Activated CD8-positive, alpha-beta memory T cell treated with anti-CD3 and anti-CD28 coated beads, Interleukin-2, amount 50 U/mL, for 24 hours (primary cell): Measurements from ENCODE around the gene SUGT1.
"Not testable (repeated sequence)": the region's sequence is repeated elsewhere in the genome, so short reads cannot be mapped to it uniquely, and the experiment has no call there.

ENCODE experiments used
- DNase-seq: peaks from one replicate; pipeline ENCODE4 v3.0.0-alpha.2; 2020; ENCODE audit errors: extremely low read depth

Gene SUGT1

DNA sequence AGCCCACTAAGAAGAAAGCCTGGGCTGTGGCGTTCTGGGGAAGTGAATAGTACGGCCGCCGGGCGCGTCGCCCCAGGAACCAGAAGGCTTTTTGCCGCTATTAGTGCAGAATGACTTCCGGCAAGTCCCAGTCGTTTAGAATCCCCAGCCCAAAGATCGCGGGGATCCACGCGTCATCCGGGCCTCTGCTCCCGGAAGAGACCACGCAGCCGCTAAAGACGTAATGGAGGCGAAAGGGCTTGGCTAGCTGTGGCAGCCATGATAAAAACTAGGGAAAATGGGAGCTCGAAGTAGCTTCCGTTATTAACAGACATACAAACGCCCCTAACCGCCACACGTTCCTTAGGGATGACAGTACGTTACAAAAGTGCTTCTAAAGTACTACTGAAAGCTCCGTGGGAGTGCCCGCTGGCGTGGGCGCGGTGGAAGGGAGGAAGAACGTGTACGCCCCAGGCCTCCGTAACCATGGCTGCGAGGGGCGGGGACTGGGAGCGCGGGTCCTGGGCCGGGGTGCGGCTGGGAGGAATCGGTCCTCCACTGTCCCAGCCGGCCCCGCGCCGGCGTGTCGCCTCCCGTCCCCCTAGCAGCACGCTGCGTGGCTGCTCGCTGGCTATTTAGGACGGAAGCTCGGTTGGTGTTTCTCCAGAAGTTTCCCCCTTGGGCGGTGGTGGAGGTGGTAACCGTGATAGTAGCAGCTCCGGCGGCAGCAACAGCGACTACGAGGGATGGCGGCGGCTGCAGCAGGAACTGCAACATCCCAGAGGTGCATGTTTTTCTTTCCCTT is at the start of gene SUGT1:
SUGT1 (plus strand) TSS at position 641 of the 784 bp plus-strand sequence; CDS start at position 726, 85 bp downstream.
- peak; percentile 86 for DNase-seq

DNA sequence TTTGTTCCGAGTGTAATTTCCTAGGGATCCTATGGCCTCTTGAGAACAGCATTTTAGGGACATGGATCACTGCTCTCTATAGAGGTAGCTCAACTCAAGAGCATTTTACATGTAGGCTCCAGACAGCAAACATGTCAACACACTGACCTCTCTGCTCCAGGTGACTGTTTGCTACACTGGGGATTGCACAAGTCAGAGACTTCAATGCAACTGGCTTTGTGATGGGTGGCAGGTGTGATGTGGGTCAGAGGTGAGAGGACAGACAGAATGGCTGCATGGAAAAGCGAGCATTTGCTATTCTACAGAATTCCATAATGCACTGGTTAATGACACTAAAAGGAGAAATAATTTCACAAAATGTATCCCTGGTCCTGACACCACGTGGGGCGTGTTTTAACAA is 49.3 kb upstream of the SUGT1 start:
- not testable (repeated sequence) for DNase-seq

DNA sequence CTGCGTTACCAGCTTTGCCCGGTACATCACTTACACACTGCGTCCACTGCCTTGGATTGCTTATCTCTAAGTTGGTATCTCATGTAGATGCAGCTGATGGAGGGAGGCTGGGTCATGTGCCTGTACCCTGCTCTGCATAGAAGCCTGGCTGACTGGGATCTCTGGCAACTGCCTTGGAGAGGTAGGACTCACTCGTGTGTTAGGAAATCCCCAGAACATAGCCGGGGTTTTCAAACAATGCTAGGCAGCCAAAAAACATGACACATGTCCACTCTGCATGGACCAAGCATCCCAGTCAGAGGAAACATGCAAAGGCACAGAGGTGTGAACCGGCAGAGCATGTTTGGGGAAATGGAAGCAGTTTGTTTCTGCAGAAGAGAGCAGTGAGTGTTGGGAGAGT is 46.5 kb upstream of the SUGT1 start:
- DNase-seq, result not testable (repeated sequence)

DNA sequence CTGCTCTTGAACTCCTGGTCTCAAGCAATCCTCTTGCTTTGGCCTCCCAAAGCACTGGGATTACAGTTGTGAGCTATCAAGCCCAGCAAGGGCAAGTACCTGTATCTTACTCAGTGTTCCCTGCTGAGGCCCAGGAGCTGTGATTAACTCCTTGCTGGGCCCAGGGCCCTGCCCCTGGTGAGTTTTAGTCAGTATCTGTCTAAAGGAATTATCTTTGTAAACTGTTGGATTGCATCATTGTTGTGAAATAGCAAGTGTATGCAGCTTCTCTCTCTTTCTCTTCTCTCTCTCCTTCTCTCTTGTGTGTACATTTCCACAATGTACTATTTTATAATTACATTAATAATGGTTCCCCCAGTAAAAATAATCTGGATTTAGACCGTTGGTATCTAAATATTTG is 45.8 kb upstream of the SUGT1 start:
- DNase-seq, result not testable (repeated sequence)

DNA sequence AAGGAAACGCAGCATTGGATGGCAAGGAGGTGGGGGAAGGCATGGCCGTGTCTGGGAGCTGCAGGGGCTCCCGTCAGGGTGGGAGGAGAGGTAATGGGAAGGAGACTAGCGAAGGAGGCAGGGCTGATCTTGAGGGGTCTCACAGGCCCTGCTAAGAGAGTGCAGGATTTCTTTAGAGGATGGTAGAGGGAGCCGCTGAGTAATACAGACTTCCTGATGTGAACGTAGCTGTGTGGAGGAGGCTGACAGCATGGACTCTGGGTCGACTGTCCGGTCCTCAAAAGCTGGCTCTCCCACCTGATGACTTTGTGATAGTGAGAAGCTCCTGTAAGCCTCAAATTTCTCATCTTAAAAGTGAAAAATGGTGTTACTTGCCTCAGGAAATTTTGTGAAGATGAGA is 44.5 kb upstream of the SUGT1 start:
- DNase-seq, result not testable (repeated sequence)

DNA sequence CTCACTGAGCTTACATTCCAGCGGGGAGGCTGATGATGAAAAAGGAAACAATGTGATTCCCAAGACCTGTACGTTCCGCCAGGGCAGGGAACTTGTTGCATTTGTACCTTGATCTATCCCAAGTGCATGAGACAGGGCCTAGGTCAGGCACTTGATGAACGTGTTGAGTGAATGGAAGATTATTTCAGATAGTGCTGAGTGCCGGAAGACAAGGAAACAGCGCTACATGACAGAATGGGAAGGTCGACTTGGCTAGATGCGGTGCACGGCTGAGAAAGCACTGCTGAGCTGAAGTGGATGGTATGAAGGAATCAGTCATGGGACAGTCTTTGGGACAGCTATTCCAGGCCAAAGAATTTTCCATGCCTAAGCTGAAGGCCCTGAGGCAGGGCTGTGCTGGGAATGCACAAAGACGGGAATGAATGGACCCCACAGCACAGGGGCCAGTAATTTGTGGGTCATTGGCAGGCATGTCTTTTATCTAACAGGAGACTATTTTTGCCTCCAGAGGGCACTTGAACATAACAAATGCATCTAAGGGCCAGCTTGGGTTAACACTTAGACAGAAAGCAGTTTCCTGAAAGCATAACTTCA is 43.5 kb upstream of the SUGT1 start:
- not testable (repeated sequence) for DNase-seq

DNA sequence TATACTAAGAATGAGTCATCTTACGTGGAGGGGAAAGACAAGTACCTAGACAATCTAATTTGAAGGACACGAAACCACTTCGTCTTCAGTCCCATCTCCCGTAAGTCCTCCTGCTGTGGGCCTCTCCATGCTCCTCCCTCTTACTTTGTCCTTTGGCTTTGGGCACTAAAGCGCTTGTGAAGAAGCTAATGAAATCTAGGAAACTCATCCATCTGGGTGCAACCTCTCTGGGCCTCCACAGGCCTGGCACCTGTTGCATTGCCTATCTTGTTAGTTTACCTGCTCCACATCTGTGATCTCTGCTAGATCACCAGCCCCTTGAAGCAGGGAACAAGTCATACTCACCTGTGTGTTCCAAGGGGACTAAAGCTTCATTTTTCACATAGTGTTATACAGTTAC is 42.5 kb upstream of the SUGT1 start:
- DNase-seq, result not testable (repeated sequence)

DNA sequence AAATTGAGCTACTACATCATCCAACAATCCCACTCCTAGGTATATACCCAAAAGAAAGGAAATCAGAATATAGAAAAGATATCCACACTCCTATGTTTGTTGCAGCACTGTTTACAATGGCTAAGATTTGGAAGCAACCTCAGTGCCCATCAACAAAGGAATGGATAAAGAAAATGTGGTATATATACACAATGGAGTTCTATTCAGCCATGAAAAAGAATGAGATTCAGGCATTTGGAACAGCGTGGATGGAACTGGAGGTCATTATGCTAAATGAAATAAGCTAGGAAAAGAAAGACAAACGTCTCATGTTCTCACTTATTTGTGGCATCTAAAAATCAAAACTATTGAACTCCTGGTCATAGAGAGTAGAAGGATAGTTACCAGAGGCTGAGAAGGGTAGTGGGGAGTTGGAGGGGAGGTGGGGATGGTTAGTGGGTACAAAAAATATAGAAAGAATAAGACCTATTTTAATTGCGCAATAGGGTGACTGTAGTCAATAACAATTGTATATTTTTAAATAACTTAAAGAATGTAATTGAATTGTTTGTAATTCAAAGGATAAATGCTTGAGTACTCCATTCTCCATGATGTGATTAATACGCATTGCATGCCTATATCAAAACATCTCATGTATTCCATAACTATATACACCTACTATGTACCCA is 37.4 kb upstream of the SUGT1 start:
- DNase-seq, result no peak

DNA sequence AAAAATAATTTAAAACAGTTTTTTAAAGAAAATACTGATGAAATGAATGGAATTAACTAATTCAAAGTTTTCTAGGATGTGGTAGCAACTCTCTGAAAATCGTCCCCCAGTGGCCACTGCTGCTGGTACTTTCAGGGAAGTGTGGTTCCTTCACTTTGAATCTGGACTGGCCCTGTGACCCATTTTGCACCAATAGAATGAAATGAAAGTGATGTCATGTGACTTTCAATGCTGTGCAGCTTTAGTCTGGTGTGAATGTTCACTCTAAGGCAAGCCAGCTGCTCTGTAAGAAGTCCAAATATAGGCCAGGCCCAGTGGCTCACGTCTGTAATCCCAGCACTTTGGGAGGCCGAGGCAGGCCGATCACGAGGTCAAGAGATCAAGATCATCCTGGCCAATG is 36.8 kb upstream of the SUGT1 start:
- DNase-seq, result no peak

DNA sequence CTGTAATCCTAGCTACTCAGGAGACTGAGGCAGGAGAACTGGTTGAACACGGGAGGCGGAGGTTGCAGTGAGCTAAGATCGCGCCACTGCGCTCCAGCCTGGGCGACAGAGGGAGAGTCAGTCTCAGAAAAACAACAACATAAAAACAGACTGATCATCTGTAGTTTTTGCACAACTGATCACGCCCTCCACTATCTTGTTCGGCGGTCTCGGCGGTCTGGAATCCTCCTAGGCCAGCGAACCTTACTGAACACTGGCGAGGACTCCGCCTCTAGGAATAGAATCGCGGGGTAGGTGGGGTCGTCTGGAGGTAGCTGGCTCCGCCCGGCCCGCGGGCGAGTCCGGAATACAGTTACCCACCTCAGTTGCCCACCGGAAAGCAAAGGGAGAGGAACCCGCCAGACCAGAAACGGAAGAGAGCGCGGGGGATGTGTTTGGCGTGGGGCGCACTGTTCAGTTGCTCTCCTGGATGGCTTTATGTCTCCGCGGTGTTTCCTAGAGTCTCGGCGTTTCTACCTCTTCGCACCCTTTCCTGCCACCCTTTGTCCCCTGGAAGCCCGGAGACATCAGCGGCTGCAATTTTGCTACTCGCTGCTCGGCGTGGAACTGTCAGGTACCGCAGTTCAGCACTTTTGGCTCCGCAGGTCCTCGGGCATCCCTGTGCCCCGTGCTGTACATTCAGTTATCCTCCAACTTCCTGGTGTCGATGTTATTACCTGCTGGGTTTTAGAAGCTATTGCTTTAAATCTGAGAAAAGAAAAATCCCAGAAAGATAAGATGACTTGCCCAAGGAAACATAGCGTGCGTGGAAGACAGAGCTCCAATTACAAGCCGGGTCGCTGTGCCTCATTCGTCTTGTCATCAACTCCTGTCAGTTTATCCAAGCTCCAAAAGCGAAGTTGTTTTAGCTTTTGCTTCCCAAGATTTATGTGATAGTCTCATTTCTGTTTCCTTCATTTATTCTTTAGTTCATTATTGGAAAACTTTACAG is 35.3 kb upstream of the SUGT1 start:
- DNase-seq, result peak; percentile 67

DNA sequence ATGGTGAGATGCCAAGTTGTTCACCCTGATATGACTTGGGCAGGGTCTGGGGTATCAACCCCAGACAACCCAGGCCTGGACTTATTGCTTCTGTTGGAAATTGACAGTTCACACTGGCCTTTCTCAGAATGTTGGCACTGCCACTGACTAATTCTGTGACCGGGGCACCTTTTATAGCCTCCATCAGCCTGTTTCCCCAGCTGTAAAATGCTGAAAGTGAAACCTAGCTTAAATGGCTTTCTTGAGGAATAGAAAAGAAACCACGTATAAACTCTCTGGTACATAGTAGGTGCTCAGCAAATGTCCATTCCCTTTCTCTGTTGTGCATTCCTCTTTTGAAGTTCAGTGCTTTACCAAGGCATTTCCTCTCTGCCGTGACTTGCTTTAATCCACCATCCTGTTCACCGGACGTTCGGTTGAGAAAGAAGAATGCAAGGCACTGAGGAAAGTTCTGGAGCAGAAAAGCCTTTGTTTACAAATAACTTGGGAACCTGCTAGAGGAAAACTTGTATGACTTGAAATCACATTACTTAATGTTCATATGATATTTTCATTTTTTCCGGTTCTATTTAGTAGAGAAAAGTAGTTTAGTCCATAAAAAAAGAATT is 21.4 kb upstream of the SUGT1 start:
- DNase-seq, result not testable (repeated sequence)

DNA sequence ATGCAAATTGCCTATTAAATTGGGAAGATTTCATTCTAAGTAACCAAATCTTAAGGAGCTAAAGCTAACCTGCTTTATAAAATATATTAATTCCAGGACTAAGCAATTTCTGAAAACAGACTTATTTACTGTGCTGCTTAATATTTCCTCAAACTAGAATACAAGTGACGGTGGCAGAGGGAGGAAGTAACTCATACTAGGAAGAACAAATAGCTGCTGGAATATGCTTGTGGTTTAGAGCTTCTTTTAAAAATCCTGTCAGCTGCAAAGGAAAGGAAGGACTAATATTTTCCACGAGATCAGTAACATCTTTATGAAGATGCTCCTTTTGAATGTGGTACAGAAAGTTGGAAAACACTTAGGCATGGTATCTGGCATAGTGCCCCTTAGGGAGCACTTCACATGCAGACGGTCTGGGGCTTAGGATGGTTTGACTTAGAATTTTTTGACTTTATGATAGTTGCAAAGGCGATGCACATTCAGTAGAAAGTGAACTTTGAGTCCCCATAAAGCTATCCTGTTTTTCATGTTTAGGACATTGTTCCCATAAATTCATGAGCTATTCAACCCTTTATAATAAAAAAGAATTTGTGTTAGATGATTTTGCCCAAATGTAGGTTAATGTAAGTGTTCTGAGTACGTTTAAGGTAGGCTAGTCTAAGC is 13.8 kb upstream of the SUGT1 start:
- no peak for DNase-seq

DNA sequence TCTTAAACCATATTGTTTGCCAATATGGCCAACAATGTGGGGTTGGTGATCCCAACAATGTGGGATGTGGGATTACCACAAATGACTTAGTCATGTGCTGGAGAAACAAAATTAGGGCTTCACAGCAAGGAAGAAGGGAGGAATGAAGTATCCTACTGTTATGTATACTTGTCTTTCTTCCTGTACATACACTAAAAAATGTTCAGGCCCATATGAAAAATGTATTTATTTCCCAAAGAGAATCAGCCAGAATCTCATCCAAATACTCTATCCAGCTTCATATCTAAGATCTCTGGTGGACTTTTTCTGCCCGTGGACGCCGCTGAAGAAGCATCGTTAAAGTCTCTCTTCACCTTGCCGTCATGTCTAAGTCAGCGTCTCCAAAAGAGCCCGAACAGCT is 10.5 kb upstream of the SUGT1 start, which contains the start of gene HNRNPA1L2:
HNRNPA1L2 (plus strand) TSS at position 301 of the 400 bp plus-strand sequence; CDS start at position 363, 62 bp downstream.
- no peak for DNase-seq

DNA sequence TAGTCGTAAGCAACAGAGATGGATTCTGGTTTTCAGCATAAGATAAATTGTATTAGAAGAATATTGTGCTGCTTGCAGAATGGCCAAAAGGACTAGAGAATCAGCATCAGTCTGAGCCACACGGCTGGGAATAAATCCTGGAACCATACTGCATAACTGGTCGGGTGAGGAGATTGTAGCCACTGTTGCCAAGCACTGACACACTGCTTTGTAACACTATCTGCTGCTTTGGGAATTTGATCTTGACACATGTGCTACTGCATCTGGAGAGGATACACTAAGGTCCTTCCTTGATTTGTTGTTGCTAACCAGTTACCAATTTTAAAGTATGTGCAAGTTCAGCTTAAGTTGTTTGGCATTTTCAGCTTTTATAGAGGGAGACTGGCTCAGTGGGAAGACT is 8.5 kb upstream of the SUGT1 start:
- DNase-seq, result no peak

DNA sequence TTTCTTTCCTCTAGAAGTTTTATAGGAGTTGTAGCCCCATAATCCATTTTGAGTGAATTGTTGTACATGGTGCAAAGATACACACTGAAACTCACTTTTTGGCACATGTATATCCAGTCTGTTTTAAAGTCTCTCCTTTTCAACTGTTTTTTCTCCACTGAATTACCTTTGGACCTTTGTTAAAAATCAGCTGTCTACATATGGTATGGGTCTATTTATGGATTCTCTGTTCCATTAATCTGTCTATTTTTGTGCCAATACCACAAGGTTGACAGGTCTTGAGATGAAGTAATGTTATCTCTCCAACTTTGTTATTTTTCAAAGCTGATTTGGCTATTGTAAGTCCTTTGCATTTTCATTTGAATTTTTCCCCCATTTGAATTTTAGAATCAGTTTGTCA is 5.7 kb upstream of the SUGT1 start:
- no peak for DNase-seq

DNA sequence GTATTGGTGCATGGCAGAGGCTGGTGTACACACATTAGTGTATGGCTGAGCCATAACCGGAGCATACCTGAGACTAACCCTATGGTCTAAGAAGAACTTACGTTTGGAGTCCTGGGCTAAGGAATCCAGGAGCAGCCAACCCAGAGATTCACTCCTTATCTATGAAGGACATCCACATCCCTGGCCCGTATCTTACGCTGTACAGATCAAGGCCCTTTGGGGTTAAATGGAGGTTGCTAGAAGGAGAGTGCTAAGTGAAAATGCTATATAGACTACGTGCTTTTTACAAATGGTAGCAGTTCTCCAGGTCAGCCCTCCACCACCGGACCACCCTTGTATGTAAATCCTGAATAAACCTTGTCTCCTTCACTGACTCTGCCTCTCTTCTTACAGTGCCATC is 1.9 kb upstream of the SUGT1 start:
- DNase-seq, result no peak

DNA sequence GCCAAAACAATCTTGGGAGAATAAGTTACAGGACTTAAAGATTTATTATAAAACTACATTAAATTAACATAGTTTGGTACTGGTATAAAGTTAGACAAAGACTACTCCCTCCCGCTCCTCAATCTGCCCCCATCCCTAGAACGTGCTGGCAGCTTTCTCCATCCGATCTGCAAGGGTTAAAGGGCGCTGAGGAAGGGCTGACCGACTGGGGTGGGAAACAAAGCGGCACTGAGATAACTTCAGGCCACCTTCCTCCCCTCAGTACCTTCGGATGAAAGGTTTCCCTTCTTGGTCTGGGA is 790 bp upstream of the SUGT1 start:
- DNase-seq, result no peak

DNA sequence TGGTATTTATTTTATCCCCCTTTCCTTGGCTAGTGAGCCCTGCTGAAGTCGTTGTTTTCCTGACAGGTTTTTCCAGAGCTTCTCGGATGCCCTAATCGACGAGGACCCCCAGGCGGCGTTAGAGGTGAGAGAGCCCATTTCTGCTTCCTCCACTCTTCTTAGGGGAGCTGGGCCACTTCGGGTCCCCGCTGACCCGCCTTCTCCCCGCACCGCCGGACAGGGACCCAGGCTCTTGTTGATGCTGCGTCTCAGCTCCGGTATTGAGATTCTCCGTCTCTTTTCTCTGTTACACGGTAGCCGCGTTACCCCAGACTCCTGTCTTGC is 306 bp downstream of the SUGT1 start:
- DNase-seq, result no peak

DNA sequence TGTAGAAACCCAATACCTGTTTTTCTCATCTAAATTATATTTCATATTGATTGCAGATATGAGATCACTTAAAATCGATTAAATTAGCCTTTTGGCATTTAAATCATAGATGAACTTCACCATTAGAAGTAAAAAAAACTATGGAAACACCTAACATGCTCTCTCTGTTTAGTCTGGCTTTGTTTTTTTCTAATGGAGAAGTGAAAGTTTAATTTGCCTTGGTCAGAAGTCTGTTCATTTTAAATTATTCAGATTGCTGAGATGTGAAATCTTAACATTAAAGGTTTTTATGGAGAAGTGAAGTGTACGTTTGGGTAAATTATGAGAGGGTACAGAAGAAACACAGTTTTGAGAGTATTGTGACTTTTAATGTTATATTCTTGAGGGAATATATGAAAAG is 6.7 kb downstream of the SUGT1 start:
- no peak for DNase-seq

DNA sequence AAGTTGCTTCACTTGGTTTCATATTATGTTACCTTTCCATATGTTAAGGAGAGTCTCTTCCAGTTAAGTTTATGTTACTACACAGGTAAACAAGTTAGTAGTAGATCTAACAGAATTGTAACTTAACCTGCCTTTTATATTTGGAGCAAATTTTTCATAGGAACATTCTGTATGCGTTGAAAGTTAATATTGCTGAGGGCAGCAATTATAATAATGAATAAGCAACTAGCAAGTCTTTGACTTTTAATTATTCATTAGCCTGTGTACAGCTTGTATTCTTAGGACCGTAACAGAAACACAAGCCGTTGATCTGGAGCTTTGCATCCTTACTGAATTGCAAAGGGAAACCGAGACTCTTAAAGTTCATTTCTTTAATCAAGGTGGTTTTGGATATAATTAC is 11.6 kb downstream of the SUGT1 start:
- no peak for DNase-seq

DNA sequence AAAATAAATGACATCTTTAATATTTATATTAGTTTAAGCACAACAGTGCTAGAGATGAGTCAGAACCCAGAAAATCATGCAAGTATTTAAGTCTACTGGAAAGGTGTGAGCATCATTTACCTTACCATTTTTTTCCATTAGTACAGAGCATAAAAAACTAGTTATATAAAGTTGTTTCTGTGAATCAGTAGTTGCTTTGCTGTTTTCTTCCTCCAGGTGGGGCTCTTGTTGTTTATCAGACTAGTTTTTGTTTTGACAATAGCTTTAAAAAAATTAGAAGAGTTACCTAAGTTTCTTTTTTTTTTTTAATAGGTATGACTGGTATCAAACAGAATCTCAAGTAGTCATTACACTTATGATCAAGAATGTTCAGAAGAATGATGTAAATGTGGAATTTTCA is 12.7 kb downstream of the SUGT1 start:
- no peak for DNase-seq
